ENCODE results near the gene NR0B2. TPM values are rescaled to one million over a fixed set of nuclear protein-coding genes. Genes with fewer than 3 reads are reported as not detected.

The NR0B2 gene, protein sequence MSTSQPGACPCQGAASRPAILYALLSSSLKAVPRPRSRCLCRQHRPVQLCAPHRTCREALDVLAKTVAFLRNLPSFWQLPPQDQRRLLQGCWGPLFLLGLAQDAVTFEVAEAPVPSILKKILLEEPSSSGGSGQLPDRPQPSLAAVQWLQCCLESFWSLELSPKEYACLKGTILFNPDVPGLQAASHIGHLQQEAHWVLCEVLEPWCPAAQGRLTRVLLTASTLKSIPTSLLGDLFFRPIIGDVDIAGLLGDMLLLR
- not detected in 2 replicates for total RNA-seq (ENCODE audit: low replicate concordance)

DNA sequence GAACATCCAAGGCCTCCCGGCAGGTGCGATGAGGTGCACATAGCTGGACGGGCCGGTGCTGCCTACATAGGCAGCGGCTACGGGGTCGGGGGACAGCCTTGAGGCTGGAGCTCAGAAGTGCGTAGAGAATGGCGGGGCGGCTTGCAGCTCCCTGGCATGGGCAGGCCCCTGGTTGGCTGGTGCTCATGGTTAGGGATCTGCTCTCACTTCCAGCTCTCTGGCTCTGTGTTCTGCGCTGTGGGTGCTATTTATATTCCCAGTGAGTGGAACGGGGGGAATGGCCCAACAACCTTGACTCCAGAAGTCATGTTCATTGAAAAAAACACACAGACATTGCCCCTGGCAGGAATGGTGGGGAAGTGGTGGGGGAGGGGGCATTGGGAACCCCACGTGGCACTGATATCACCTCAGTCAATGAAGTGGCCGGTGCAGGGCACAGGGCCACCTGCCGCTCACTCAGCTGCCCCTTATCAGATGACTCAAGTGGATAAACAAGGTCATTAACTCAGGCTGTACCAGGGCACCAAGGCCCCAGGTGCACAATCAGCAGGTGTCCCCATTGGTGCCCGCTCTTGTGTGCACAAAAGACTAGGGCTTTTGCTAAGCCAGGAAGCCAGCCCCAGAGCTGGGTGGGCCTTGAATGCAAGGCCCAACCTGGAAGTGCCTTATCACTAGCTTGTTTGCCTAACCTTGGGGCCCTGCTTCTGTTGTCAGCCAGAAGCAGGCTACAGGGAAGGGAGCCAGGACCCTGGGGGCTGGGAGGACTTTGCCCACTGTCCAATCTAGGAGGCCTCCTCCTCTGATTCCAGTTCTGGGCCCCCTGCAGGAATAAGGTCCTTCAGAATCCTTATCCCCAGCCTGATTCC lies at the start of gene NR0B2:
TSS of gene NR0B2 (minus strand) at position 222 of the 866 bp plus-strand sequence. CDS start at position 187, 35 bp downstream.
- peaks cover 5% of the 10 kb centered on the region for H3K27me3 Mint-ChIP-seq (ENCODE audit: insufficient read depth, low read depth)
- H3K9ac ChIP-seq, result no peak within 1 kb of the TSS
- no peaks in the 10 kb centered on the region for H3K36me3 ChIP-seq
- H3K27ac Mint-ChIP-seq, result no peak within 1 kb of the TSS
- no peak within 1 kb of the TSS for H3K4me2 ChIP-seq
- peaks cover 15% of the 10 kb centered on the region for H3K27me3 ChIP-seq
- no peaks in the 10 kb centered on the region for H3K9me3 Mint-ChIP-seq
- no peaks in the 10 kb centered on the region for H3K79me2 ChIP-seq (ENCODE audit: low read depth)
- no peaks in the 10 kb centered on the region for H3F3A ChIP-seq (ENCODE audit: low read depth)
- H3K4me1 Mint-ChIP-seq, result no peaks in the 10 kb centered on the region
- no peaks in the 10 kb centered on the region for H3K36me3 Mint-ChIP-seq
- no peak within 1 kb of the TSS for H3K4me3 Mint-ChIP-seq
- no peak within 1 kb of the TSS for H3K4me3 ChIP-seq
- no peaks in the 10 kb centered on the region for H4K20me1 ChIP-seq (ENCODE audit: low read depth)
- no peak for DNase-seq (ENCODE audit: low spot score)
- TF ChIP-seq EZH2phosphoT487 (IDR thresholded peaks at IDR 0.05) (no peak), EZH2 (IDR thresholded peaks at IDR 0.05) (no peak)
- TF ChIP-seq, protein P1, sequence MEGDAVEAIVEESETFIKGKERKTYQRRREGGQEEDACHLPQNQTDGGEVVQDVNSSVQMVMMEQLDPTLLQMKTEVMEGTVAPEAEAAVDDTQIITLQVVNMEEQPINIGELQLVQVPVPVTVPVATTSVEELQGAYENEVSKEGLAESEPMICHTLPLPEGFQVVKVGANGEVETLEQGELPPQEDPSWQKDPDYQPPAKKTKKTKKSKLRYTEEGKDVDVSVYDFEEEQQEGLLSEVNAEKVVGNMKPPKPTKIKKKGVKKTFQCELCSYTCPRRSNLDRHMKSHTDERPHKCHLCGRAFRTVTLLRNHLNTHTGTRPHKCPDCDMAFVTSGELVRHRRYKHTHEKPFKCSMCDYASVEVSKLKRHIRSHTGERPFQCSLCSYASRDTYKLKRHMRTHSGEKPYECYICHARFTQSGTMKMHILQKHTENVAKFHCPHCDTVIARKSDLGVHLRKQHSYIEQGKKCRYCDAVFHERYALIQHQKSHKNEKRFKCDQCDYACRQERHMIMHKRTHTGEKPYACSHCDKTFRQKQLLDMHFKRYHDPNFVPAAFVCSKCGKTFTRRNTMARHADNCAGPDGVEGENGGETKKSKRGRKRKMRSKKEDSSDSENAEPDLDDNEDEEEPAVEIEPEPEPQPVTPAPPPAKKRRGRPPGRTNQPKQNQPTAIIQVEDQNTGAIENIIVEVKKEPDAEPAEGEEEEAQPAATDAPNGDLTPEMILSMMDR (IDR thresholded peaks at IDR 0.05), result no peak
- H2AFZ ChIP-seq (replicated peaks), result no peak within 1 kb of the TSS
- H3K4me1 ChIP-seq, result no peaks in the 10 kb centered on the region
- H3K27ac ChIP-seq, result no peak within 1 kb of the TSS
- H3K9me3 ChIP-seq (ENCODE audit: low read depth), result no peaks in the 10 kb centered on the region

DNA sequence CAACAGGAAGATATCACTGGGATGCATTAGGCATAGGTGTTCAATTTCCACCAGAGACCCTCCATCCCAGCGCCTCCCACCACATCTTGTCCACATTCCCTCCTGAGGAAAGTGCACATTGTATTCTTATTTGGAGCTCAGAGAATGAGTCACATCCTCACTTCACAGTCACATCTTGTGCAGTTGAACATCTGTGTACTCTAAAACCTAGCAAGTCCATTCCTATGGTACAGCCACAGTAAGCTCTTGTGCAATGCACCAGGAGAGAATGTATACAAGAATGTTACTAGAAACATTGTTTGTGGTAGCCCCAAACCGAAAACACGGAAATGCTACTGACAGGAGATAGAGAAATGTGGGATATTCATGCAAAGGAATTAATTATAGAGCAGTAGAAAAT lies 48.1 kb upstream of the NR0B2 start:
- Histone ChIP-seq H3K36me3 (no peaks in the 10 kb centered on the region), H3K4me1 (no peaks in the 10 kb centered on the region), H3K27ac (no peak overlapping the region), H3K9me3 (ENCODE audit: low read depth) (no peaks in the 10 kb centered on the region), H3F3A (ENCODE audit: low read depth) (peaks cover 15% of the 10 kb centered on the region), H4K20me1 (ENCODE audit: low read depth) (no peaks in the 10 kb centered on the region), H3K79me2 (ENCODE audit: low read depth) (no peaks in the 10 kb centered on the region), H3K27me3 (peaks cover 46% of the 10 kb centered on the region), H2AFZ (replicated peaks) (no peak overlapping the region), H3K4me2 (no peak overlapping the region), H3K9ac (no peak overlapping the region), H3K4me3 (no peak overlapping the region)
- Mint-ChIP-seq H3K4me3 (no peak overlapping the region), H3K9me3 (peaks cover 3% of the 10 kb centered on the region), H3K27ac (no peak overlapping the region), H3K36me3 (no peaks in the 10 kb centered on the region), H3K27me3 (ENCODE audit: insufficient read depth, low read depth) (peaks cover 52% of the 10 kb centered on the region), H3K4me1 (peaks cover 4% of the 10 kb centered on the region)
- TF ChIP-seq EZH2phosphoT487 (IDR thresholded peaks at IDR 0.05) (no peak), EZH2 (IDR thresholded peaks at IDR 0.05) (no peak)
- TF ChIP-seq, protein P1 (IDR thresholded peaks at IDR 0.05), result no peak
- DNase-seq (ENCODE audit: low spot score), result no peak

DNA sequence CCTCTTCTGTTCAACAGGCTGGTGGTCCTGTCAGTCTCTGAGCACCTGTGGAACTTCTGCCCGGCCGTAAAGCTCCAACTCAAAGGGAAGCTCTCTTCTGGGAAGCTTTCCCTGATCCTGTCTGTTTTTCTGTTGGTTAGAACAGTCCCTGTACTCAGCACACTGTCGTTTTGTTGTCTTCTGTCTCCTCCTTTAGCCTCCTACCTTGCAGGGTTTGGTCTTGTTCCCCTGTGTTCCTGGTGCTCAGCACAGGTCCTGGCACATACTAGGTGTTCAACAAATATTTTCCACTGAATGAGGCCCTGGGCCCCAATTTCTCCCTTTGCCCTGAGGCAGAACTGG lies 46.8 kb upstream of the NR0B2 start:
- Histone ChIP-seq H3F3A (ENCODE audit: low read depth) (peaks cover 15% of the 10 kb centered on the region), H3K79me2 (ENCODE audit: low read depth) (no peaks in the 10 kb centered on the region), H4K20me1 (ENCODE audit: low read depth) (no peaks in the 10 kb centered on the region), H3K4me2 (peak overlapping the region; percentile 95), H3K9ac (no peak overlapping the region), H3K9me3 (ENCODE audit: low read depth) (no peaks in the 10 kb centered on the region), H3K27me3 (peaks cover 46% of the 10 kb centered on the region), H3K36me3 (no peaks in the 10 kb centered on the region), H3K4me3 (peak overlapping the region; percentile 88), H2AFZ (replicated peaks) (peak overlapping the region; percentile 89), H3K4me1 (no peaks in the 10 kb centered on the region), H3K27ac (no peak overlapping the region)
- TF ChIP-seq EZH2 (IDR thresholded peaks at IDR 0.05) (no peak), EZH2phosphoT487 (IDR thresholded peaks at IDR 0.05) (no peak)
- TF ChIP-seq, protein P1 (IDR thresholded peaks at IDR 0.05), result no peak
- no peak overlapping the region for H3K27ac Mint-ChIP-seq
- peaks cover 4% of the 10 kb centered on the region for H3K4me1 Mint-ChIP-seq
- H3K9me3 Mint-ChIP-seq, result peaks cover 3% of the 10 kb centered on the region
- DNase-seq (ENCODE audit: low spot score), result no peak
- peak overlapping the region; percentile 71 for H3K4me3 Mint-ChIP-seq
- no peaks in the 10 kb centered on the region for H3K36me3 Mint-ChIP-seq
- peaks cover 57% of the 10 kb centered on the region for H3K27me3 Mint-ChIP-seq (ENCODE audit: insufficient read depth, low read depth)

Data from neural progenitor cell (in vitro differentiated cells).